SK-N-SH treated with all-trans-retinoic acid at 6 μM for 48 hours (cell line): ENCODE measurements around the gene SLK.

ENCODE experiments used
- ATAC-seq: fragments of 200-7000 bp; cut with Tn5 transposase; 3 replicates; pipeline ENCODE4 v1.9.1; 2020; ENCODE audit warnings: mild to moderate bottlenecking, moderate library complexity
- ARNTL ChIP-seq: fragments of 450-650 bp; formaldehyde crosslinking; IDR thresholded peaks from 2 replicates; pipeline ENCODE4 v1.5.0; 2020; ENCODE audit warnings: low read depth, mild to moderate bottlenecking, moderate library complexity, borderline replicate concordance
- CSDC2 ChIP-seq: fragments of 250-450 bp; sonication (Bioruptor Pico); IDR thresholded peaks from 2 replicates; pipeline ENCODE4 v1.5.0; 2020; ENCODE audit warnings: mild to moderate bottlenecking, moderate library complexity
- GLIS3 ChIP-seq: fragments of 250-450 bp; sonication (Bioruptor Pico); IDR thresholded peaks from 2 replicates; pipeline ENCODE4 v1.5.0; 2020; ENCODE audit warnings: mild to moderate bottlenecking, moderate library complexity
- ISL1 ChIP-seq: fragments of 250-450 bp; sonication (Bioruptor Pico); IDR thresholded peaks from 2 replicates; pipeline ENCODE4 v2.1.2; 2022; ENCODE audit warnings: mild to moderate bottlenecking, moderate library complexity
- OSR1 ChIP-seq: fragments of 250-450 bp; sonication (Bioruptor Pico); IDR thresholded peaks from 2 replicates; pipeline ENCODE4 v1.8.0; 2022; ENCODE audit warnings: moderate library complexity, mild to moderate bottlenecking, inconsistent platforms
- PPARA ChIP-seq: fragments of 250-450 bp; sonication (Bioruptor Pico); IDR thresholded peaks from 2 replicates; pipeline ENCODE4 v1.5.0; 2020; ENCODE audit warnings: mild to moderate bottlenecking, borderline replicate concordance
- RARB ChIP-seq: fragments of 250-450 bp; sonication (Bioruptor Pico); IDR thresholded peaks from 2 replicates; pipeline ENCODE4 v1.8.0; 2021; ENCODE audit warnings: mild to moderate bottlenecking, moderate library complexity
- SNAI2 ChIP-seq: fragments of 250-450 bp; sonication (Bioruptor Pico); IDR thresholded peaks from 2 replicates; pipeline ENCODE4 v1.5.0; 2020; ENCODE audit warnings: mild to moderate bottlenecking, moderate library complexity
- TCF4 ChIP-seq: fragments of 250-450 bp; sonication (Bioruptor Pico); IDR thresholded peaks from 2 replicates; pipeline ENCODE4 v1.8.0; 2021; ENCODE audit warnings: mild to moderate bottlenecking, moderate library complexity, borderline replicate concordance
- TOX ChIP-seq: fragments of 250-450 bp; sonication (Bioruptor Pico); IDR thresholded peaks from 2 replicates; pipeline ENCODE4 v1.8.0; 2021; ENCODE audit warnings: mild to moderate bottlenecking, moderate library complexity, borderline replicate concordance
- ZC3H10 ChIP-seq: fragments of 250-450 bp; sonication (Bioruptor Pico); IDR thresholded peaks from 2 replicates; pipeline ENCODE4 v1.5.1; 2021; ENCODE audit warnings: mild to moderate bottlenecking, moderate library complexity
- ZFP3 ChIP-seq: fragments of 250-450 bp; sonication (Bioruptor Pico); IDR thresholded peaks from 2 replicates; pipeline ENCODE4 v1.5.0; 2020; ENCODE audit warnings: mild to moderate bottlenecking, moderate library complexity
- ZFP30 ChIP-seq: fragments of 450-650 bp; formaldehyde crosslinking; IDR thresholded peaks from 2 replicates; pipeline ENCODE4 v1.5.0; 2022; ENCODE audit warnings: mild to moderate bottlenecking, moderate library complexity
- ZNF70 ChIP-seq: fragments of 450-650 bp; formaldehyde crosslinking; IDR thresholded peaks from 2 replicates; pipeline ENCODE4 v1.5.0; 2020; ENCODE audit warnings: mild to moderate bottlenecking, moderate library complexity
- TF ChIP-seq, protein P1 (sequence below): fragments of 250-450 bp; sonication (Bioruptor Pico); IDR thresholded peaks from 2 replicates; pipeline ENCODE4 v1.8.0; 2021; ENCODE audit warnings: low read depth, mild to moderate bottlenecking, moderate library complexity, borderline replicate concordance
- TF ChIP-seq, protein P2 (sequence below): fragments of 250-450 bp; sonication (Bioruptor Pico); IDR thresholded peaks from 2 replicates; pipeline ENCODE4 v1.5.1; 2020; ENCODE audit warnings: low read depth, mild to moderate bottlenecking, moderate library complexity
- TF ChIP-seq, protein P3 (sequence below): fragments of 250-450 bp; sonication (Bioruptor Pico); IDR thresholded peaks from 2 replicates; pipeline ENCODE4 v1.8.0; 2020; ENCODE audit warnings: mild to moderate bottlenecking, moderate library complexity, borderline replicate concordance
- TF ChIP-seq, protein P4 (sequence below): fragments of 250-450 bp; sonication (Bioruptor Pico); IDR thresholded peaks from 2 replicates; pipeline ENCODE4 v1.5.0; 2020; ENCODE audit warnings: mild to moderate bottlenecking, moderate library complexity
- TF ChIP-seq, protein P5 (sequence below): fragments of 250-450 bp; sonication (Bioruptor Pico); IDR thresholded peaks from 2 replicates; pipeline ENCODE4 v1.5.1; 2021; ENCODE audit warnings: mild to moderate bottlenecking, moderate library complexity

SLK gene

DNA sequence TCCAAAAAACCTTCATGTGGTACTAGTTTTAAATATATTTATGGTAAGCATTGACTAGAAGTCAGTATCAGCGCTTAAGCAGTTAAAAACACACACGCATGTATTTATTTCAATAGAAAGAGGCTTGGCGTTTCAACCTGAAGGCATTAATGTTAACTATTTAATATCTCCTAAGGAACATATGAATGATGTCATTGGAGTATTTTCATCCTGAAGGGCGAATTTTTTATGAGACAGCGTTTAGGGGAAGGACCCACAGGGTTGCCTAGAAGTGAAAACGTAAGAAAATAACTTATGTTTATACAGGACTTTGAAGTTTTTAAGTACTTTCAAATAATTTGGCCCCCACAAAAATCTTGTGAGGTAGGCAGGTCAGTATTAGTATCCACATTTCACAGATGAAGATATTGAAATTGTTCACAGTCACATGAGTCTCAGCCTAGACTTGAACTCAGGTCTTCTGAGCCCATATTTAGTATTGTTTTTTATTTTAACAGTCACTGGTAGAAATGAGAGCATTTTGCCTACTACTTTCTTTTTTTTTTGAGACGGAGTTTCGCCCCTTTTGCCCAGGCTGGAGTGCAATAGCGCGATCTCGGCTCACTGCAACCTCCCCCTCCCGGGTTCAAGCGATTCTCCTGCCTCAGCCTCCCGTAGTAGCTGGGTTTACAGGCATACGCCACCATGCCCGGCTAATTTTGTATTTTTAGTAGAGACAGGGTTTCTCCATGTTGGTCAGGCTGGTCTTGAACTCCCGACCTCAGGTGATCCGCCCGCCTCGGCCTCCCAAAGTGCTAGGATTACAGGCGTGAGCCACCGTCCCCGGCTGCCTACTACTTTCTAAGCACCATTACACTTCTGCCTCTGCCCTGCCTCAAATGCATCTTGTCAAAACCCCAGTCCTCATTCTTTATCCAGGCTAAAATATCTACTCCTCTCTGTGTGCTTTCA is 1.8 kb downstream of the SLK start:
- no peak for ATAC-seq
- TF ChIP-seq TCF4 (CRISPR knock-in tag) (no peak), RARB (CRISPR knock-in tag) (no peak), OSR1 (no peak), TOX (CRISPR knock-in tag) (no peak), ZC3H10 (CRISPR knock-in tag) (no peak), ZFP3 (CRISPR knock-in tag) (no peak), ARNTL (no peak), SNAI2 (CRISPR knock-in tag) (no peak), ZNF70 (CRISPR knock-in tag) (no peak)
- TF ChIP-seq, protein P1, sequence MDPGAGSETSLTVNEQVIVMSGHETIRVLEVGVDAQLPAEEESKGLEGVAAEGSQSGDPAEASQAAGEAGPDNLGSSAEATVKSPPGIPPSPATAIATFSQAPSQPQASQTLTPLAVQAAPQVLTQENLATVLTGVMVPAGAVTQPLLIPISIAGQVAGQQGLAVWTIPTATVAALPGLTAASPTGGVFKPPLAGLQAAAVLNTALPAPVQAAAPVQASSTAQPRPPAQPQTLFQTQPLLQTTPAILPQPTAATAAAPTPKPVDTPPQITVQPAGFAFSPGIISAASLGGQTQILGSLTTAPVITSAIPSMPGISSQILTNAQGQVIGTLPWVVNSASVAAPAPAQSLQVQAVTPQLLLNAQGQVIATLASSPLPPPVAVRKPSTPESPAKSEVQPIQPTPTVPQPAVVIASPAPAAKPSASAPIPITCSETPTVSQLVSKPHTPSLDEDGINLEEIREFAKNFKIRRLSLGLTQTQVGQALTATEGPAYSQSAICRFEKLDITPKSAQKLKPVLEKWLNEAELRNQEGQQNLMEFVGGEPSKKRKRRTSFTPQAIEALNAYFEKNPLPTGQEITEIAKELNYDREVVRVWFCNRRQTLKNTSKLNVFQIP (CRISPR knock-in tag), result no peak
- TF ChIP-seq, protein P2, sequence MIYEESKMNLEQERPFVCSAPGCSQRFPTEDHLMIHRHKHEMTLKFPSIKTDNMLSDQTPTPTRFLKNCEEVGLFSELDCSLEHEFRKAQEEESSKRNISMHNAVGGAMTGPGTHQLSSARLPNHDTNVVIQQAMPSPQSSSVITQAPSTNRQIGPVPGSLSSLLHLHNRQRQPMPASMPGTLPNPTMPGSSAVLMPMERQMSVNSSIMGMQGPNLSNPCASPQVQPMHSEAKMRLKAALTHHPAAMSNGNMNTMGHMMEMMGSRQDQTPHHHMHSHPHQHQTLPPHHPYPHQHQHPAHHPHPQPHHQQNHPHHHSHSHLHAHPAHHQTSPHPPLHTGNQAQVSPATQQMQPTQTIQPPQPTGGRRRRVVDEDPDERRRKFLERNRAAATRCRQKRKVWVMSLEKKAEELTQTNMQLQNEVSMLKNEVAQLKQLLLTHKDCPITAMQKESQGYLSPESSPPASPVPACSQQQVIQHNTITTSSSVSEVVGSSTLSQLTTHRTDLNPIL, result no peak
- TF ChIP-seq, protein P3, sequence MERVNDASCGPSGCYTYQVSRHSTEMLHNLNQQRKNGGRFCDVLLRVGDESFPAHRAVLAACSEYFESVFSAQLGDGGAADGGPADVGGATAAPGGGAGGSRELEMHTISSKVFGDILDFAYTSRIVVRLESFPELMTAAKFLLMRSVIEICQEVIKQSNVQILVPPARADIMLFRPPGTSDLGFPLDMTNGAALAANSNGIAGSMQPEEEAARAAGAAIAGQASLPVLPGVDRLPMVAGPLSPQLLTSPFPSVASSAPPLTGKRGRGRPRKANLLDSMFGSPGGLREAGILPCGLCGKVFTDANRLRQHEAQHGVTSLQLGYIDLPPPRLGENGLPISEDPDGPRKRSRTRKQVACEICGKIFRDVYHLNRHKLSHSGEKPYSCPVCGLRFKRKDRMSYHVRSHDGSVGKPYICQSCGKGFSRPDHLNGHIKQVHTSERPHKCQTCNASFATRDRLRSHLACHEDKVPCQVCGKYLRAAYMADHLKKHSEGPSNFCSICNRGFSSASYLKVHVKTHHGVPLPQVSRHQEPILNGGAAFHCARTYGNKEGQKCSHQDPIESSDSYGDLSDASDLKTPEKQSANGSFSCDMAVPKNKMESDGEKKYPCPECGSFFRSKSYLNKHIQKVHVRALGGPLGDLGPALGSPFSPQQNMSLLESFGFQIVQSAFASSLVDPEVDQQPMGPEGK (CRISPR knock-in tag), result no peak
- TF ChIP-seq, protein P4, sequence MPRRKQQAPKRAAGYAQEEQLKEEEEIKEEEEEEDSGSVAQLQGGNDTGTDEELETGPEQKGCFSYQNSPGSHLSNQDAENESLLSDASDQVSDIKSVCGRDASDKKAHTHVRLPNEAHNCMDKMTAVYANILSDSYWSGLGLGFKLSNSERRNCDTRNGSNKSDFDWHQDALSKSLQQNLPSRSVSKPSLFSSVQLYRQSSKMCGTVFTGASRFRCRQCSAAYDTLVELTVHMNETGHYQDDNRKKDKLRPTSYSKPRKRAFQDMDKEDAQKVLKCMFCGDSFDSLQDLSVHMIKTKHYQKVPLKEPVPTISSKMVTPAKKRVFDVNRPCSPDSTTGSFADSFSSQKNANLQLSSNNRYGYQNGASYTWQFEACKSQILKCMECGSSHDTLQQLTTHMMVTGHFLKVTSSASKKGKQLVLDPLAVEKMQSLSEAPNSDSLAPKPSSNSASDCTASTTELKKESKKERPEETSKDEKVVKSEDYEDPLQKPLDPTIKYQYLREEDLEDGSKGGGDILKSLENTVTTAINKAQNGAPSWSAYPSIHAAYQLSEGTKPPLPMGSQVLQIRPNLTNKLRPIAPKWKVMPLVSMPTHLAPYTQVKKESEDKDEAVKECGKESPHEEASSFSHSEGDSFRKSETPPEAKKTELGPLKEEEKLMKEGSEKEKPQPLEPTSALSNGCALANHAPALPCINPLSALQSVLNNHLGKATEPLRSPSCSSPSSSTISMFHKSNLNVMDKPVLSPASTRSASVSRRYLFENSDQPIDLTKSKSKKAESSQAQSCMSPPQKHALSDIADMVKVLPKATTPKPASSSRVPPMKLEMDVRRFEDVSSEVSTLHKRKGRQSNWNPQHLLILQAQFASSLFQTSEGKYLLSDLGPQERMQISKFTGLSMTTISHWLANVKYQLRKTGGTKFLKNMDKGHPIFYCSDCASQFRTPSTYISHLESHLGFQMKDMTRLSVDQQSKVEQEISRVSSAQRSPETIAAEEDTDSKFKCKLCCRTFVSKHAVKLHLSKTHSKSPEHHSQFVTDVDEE, result no peak

DNA sequence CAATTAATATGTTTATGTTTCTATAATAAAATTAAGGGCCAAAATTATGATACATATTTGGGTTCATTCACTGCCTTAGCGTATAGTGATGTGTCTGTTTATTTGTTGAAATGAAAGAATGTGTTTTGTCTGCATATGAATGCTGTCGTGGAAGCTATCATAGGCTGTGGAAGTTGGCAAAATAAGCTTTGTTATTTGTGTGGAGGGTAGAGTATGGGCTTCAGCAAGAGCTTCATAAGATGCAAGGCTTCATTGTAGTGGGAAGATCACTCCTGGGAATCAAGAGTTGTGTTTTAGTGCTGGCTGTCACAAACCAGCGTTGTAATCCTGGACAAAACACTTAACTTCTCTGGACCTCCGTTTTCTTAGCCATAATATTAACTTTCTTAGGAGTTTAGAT is 2.5 kb downstream of the SLK start:
- no peak for TF ChIP-seq GLIS3 (CRISPR knock-in tag)
- no peak for TF ChIP-seq SNAI2 (CRISPR knock-in tag)
- no peak for TF ChIP-seq OSR1
- no peak for TF ChIP-seq ISL1
- TF ChIP-seq TOX (CRISPR knock-in tag), result no peak
- TF ChIP-seq ARNTL, result no peak
- no peak for TF ChIP-seq ZC3H10 (CRISPR knock-in tag)
- TF ChIP-seq ZFP3 (CRISPR knock-in tag), result no peak
- TF ChIP-seq RARB (CRISPR knock-in tag), result no peak
- TF ChIP-seq TCF4 (CRISPR knock-in tag), result no peak
- TF ChIP-seq CSDC2 (CRISPR knock-in tag), result no peak
- TF ChIP-seq, protein P1 (CRISPR knock-in tag), result no peak
- no peak for TF ChIP-seq ZFP30 (CRISPR knock-in tag)
- TF ChIP-seq PPARA, result no peak
- no peak for ATAC-seq

DNA sequence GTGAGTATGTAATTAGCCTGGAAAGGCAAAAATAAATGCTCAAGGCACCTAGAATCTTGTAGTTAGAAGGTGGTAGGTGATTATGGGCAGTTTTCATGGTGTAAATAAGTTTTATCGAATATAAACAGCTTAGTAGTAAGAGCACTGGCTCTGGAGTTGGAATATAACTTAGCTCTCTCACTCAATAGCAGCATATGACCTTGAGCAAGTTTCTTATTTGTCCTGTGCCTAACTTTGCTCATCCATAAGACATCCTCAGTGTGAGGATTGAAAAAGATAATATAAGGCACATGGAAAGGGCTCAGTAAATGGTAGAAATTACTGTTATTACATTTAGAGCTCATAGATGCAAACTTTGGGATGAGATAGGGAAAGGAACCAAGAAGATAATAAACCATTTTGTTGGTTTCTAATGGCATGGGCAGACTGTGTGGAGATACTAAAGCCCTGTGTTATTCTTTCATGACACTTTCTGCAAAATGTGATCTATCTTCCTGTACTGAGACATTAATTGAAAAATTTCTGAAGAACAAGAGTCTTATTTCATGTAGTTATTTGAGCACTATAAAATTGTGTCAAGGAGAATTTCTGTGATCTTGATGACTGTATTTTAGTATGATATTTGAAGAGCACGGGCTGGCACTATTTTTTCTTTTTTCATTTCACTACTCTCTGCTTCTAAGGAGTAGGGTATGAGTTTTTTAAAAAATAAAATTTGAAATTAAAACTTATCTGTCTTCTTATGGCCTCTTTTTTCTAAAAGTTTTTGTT is 3.1 kb downstream of the SLK start:
- peak; percentile 10; the same call in 2 of the 3 replicates for ATAC-seq
- TF ChIP-seq, protein P5, sequence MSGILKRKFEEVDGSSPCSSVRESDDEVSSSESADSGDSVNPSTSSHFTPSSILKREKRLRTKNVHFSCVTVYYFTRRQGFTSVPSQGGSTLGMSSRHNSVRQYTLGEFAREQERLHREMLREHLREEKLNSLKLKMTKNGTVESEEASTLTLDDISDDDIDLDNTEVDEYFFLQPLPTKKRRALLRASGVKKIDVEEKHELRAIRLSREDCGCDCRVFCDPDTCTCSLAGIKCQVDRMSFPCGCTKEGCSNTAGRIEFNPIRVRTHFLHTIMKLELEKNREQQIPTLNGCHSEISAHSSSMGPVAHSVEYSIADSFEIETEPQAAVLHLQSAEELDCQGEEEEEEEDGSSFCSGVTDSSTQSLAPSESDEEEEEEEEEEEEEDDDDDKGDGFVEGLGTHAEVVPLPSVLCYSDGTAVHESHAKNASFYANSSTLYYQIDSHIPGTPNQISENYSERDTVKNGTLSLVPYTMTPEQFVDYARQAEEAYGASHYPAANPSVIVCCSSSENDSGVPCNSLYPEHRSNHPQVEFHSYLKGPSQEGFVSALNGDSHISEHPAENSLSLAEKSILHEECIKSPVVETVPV, result no peak
- TF ChIP-seq, protein P3 (CRISPR knock-in tag), result no peak
- TF ChIP-seq, protein P2, result no peak
